Keratinocyte (primary cell): ENCODE results near the gene TPD52L2.

Source experiments
- CTCF ChIP-seq, 3 experiments: IDR thresholded peaks in 1 of 3; conservative IDR thresholded peaks in 1 of 3; optimal IDR thresholded peaks in 1 of 3; 2 replicates in 2 of 3; 3 replicates in 1 of 3; pipeline versions ENCODE3 to v1.5.1; 2011; ENCODE audit warnings: low read length in 3 of 3, mild to moderate bottlenecking in 3 of 3, moderate library complexity in 2 of 3, control low read depth in 1 of 3, inconsistent platforms in 1 of 3; ENCODE audit not compliant: insufficient read depth in 2 of 3; ENCODE audit errors: extremely low read depth in 1 of 3
- EZH2 ChIP-seq: IDR thresholded peaks from one replicate; pipeline ENCODE4 v1.6.1; 2012; ENCODE audit warnings: inconsistent platforms, mild to moderate bottlenecking, low read length, moderate library complexity

GRCh38 chr20:63815615-63816253 lies 49.3 kb upstream of the TPD52L2 start:
- TF ChIP-seq CTCF (optimal IDR thresholded peaks at IDR 0.05 in 1 of 3, IDR thresholded peaks at IDR 0.05 in 1 of 3, conservative IDR thresholded peaks at IDR 0.05 in 1 of 3; ENCODE audit: extremely low read depth in 1 of 3, insufficient read depth in 2 of 3, low read length in 3 of 3): no peak
- TF ChIP-seq EZH2: no peak
